ENCODE results near the gene PERCC1.

Gene PERCC1

GRCh38 chr16:1430214-1430758 lies 592 bp upstream of the PERCC1 start:
- no peak for DNase-seq (ENCODE audit: low spot score)
- TF ChIP-seq CTCF (IDR thresholded peaks at IDR 0.05; ENCODE audit: extremely low read depth, missing control alignments), result no peak

- no peak for DNase-seq (ENCODE audit: low spot score)
- TF ChIP-seq CTCF (IDR thresholded peaks at IDR 0.05; ENCODE audit: extremely low read depth, missing control alignments), result no peak
These were observed 806 bp downstream of the PERCC1 start for GRCh38 chr16:1431497-1432270.

- DNase-seq (ENCODE audit: low spot score), result no peak
These were observed 1.7 kb downstream of the PERCC1 start for GRCh38 chr16:1432388-1433262.

GRCh38 chr16:1433263-1433560 lies 2.3 kb downstream of the PERCC1 start:
- DNase-seq (ENCODE audit: low spot score), result no peak
- TF ChIP-seq CTCF (IDR thresholded peaks at IDR 0.05; ENCODE audit: extremely low read depth, missing control alignments), result no peak

More at GRCh38 chr16:1432388-1433262, 1.7 kb downstream of the PERCC1 start:
- no peak for TF ChIP-seq CTCF (IDR thresholded peaks at IDR 0.05; ENCODE audit: extremely low read depth, missing control alignments)

GRCh38 chr16:1433756-1434155 lies 2.9 kb downstream of the PERCC1 start:
- no peak for DNase-seq (ENCODE audit: low spot score)
- no peak for TF ChIP-seq CTCF (IDR thresholded peaks at IDR 0.05; ENCODE audit: extremely low read depth, missing control alignments)

GRCh38 chr16:1434644-1435592 lies 4.0 kb downstream of the PERCC1 start:
- DNase-seq (ENCODE audit: low spot score), result no peak

More at GRCh38 chr16:1434644-1435592, 4.0 kb downstream of the PERCC1 start:
- no peak for TF ChIP-seq CTCF (IDR thresholded peaks at IDR 0.05; ENCODE audit: extremely low read depth, missing control alignments)
